ENCODE data around the gene TIMM10B.

Gene TIMM10B, protein sequence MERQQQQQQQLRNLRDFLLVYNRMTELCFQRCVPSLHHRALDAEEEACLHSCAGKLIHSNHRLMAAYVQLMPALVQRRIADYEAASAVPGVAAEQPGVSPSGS

DNA sequence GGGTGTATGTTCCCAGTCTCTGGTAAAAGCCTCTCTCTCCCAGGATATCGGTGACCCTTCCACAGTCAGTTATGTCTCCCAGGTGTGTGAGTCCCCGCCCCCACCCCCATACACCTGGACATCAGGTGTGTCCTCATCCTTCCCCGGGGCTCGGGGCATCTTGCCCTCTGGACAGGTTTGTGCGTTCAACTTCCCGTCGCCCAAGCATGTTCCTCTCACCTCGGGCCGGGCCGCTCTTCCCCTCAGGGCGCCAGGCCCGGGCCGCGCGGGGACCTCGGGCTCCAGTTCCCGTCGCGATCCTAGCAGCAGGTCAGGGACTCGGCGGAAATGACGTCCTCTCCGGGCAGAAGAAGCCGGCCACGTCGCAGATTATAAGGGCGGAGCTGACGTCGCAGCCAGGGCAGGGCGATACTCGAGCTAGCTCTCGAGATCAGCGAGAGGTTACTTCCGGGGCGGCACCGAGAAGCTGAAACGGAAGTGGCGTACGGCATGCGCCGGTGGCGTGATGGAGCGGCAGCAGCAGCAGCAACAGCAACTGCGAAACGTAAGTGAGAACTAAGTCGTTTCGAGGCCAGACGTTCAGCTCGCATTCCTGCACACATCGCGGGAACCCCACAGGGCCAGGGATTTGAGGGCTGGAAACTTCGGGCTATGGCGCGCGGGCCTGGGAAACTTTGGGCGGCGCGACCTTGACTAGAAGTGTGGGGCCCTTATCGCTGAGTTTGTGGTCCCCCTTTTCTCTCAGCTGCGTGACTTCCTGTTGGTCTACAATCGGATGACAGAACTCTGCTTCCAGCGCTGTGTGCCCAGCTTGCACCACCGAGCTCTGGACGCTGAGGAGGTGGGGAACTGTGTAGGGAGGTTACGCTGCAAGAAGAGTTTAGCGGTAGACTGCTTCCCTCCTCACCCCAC lies at the start of gene TIMM10B, which contains the start of gene ARFIP2:
Gene TIMM10B, plus strand, starts transcription at position 490 of the 912 bp plus-strand sequence. Its CDS starts 16 bp downstream, at position 506.
Gene ARFIP2, minus strand, starts transcription at position 320 of the 912 bp plus-strand sequence. CDS start 910 bp downstream, outside the sequence.
- Mint-ChIP-seq H3K4me3 (peak within 1 kb of the TSS; percentile 95), H3K27me3 (no peaks in the 10 kb centered on the region), H3K36me3 (ENCODE audit: low read depth) (peaks cover 38% of the 10 kb centered on the region), H3K9me3 (no peaks in the 10 kb centered on the region), H3K27ac (peak within 1 kb of the TSS; percentile 96), H3K4me1 (ENCODE audit: low read depth) (peaks cover 41% of the 10 kb centered on the region)

DNA sequence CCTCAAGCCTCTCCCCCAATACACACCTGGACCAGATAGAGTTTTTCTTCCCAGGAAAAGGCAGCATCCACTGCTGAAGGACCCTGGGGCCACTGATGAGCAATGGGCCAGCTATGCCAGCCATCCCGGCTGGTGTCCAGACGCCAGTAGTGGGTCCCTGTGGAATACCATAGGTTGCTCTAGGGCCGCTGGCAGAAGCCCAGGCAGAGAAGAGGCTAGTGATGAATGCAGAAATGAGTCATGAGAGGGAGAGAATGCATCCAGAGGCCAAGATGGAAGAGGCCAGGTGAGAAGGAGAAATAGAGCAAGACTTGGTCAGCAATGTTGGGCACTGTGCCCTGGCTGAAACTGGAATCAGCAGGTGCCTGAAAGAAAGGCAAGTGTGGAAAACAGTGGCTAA lies 49.4 kb upstream of the TIMM10B start:
- no peaks in the 10 kb centered on the region for H3K4me1 Mint-ChIP-seq (ENCODE audit: low read depth)
- H3K27ac Mint-ChIP-seq = no peak overlapping the region
- H3K9me3 Mint-ChIP-seq = no peaks in the 10 kb centered on the region
- H3K4me3 Mint-ChIP-seq = no peak overlapping the region
- no peaks in the 10 kb centered on the region for H3K36me3 Mint-ChIP-seq (ENCODE audit: low read depth)
- H3K27me3 Mint-ChIP-seq = no peaks in the 10 kb centered on the region

- Mint-ChIP-seq H3K27me3 (no peaks in the 10 kb centered on the region), H3K9me3 (no peaks in the 10 kb centered on the region), H3K27ac (no peak overlapping the region), H3K4me1 (ENCODE audit: low read depth) (no peaks in the 10 kb centered on the region), H3K36me3 (ENCODE audit: low read depth) (no peaks in the 10 kb centered on the region), H3K4me3 (no peak overlapping the region)
Measured at GRCh38 chr11:6433998-6434660, 47.2 kb upstream of the TIMM10B start.

- H3K27me3 Mint-ChIP-seq = no peaks in the 10 kb centered on the region
Measured at GRCh38 chr11:6437423-6437822, 43.9 kb upstream of the TIMM10B start.

DNA sequence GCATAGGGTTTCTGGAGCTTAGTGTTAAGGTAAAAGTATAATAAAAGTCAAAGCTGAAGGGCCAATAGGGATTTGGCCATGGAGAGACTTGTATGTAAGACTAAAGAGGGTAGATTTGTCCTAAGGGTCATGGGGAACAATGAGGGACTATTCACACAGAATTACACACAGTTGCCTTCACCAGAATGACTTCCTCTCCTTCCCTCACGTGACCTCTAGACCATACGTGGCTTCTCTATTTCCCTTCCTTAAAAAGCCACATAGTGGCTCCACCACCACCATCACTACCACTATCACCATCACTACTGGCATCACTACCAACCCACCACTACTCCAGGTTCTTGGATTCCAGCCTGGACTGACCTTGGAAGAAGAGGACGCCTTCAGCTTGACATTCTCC lies 43.3 kb upstream of the TIMM10B start:
- Mint-ChIP-seq H3K36me3 (ENCODE audit: low read depth) (no peaks in the 10 kb centered on the region), H3K4me3 (no peak overlapping the region), H3K9me3 (no peaks in the 10 kb centered on the region), H3K4me1 (ENCODE audit: low read depth) (no peaks in the 10 kb centered on the region), H3K27ac (no peak overlapping the region), H3K27me3 (no peaks in the 10 kb centered on the region)

More at GRCh38 chr11:6437423-6437822, 43.9 kb upstream of the TIMM10B start:
- no peak overlapping the region for H3K4me3 Mint-ChIP-seq
- H3K4me1 Mint-ChIP-seq (ENCODE audit: low read depth) = no peaks in the 10 kb centered on the region
- no peaks in the 10 kb centered on the region for H3K36me3 Mint-ChIP-seq (ENCODE audit: low read depth)
- no peaks in the 10 kb centered on the region for H3K9me3 Mint-ChIP-seq
- H3K27ac Mint-ChIP-seq = no peak overlapping the region

DNA sequence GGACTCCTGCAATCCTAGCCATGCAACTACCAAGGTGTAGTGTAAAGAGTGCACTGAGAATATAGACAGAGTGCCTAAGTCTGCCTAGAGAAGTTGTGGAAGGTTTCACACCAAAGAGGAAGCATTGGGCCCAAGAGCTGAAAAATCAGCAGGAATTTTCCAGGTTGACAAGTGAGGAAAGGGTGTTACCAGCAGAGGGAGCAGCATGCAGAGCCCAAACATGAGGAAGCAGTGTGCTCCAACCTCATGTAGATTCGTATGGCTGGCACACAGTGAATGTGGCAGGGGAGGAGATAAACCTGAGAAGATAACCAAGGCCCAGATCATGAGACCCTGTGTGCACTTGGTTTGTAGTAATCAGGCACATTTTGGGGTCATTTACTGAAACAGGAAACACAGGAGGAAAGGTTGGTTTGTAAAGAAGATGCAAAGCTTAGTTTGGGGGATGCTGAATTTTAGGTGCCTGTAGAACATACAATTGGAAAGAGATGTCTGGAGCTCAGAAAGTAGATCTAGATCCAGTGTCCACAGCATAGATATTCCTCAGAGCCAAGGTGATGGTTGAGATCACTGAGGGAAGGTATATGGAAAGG lies 42.2 kb upstream of the TIMM10B start:
- Mint-ChIP-seq H3K27me3 (no peaks in the 10 kb centered on the region), H3K36me3 (ENCODE audit: low read depth) (no peaks in the 10 kb centered on the region), H3K27ac (no peak overlapping the region), H3K4me1 (ENCODE audit: low read depth) (no peaks in the 10 kb centered on the region), H3K4me3 (no peak overlapping the region), H3K9me3 (no peaks in the 10 kb centered on the region)

- no peaks in the 10 kb centered on the region for H3K27me3 Mint-ChIP-seq
- no peaks in the 10 kb centered on the region for H3K36me3 Mint-ChIP-seq (ENCODE audit: low read depth)
- no peak within 1 kb of the TSS for H3K4me3 Mint-ChIP-seq
- no peaks in the 10 kb centered on the region for H3K9me3 Mint-ChIP-seq
- no peaks in the 10 kb centered on the region for H3K4me1 Mint-ChIP-seq (ENCODE audit: low read depth)
- H3K27ac Mint-ChIP-seq = no peak within 1 kb of the TSS
Measured at GRCh38 chr11:6440906-6441358, 40.4 kb upstream of the TIMM10B start, which contains the start of gene HPX. TSS of gene HPX (minus strand) at chr11:6440987. CDS start at chr11:6440963, 24 bp downstream.

- H3K4me1 Mint-ChIP-seq (ENCODE audit: low read depth) = no peaks in the 10 kb centered on the region
- H3K27ac Mint-ChIP-seq = no peak overlapping the region
- H3K36me3 Mint-ChIP-seq (ENCODE audit: low read depth) = no peaks in the 10 kb centered on the region
- no peaks in the 10 kb centered on the region for H3K27me3 Mint-ChIP-seq
- H3K9me3 Mint-ChIP-seq = no peaks in the 10 kb centered on the region
- H3K4me3 Mint-ChIP-seq = no peak overlapping the region
Measured at GRCh38 chr11:6442441-6442840, 38.9 kb upstream of the TIMM10B start.

- Mint-ChIP-seq H3K4me3 (no peak overlapping the region), H3K27me3 (no peaks in the 10 kb centered on the region), H3K27ac (no peak overlapping the region), H3K9me3 (no peaks in the 10 kb centered on the region), H3K4me1 (ENCODE audit: low read depth) (no peaks in the 10 kb centered on the region), H3K36me3 (ENCODE audit: low read depth) (no peaks in the 10 kb centered on the region)
Measured at GRCh38 chr11:6443269-6444003, 37.9 kb upstream of the TIMM10B start.

DNA sequence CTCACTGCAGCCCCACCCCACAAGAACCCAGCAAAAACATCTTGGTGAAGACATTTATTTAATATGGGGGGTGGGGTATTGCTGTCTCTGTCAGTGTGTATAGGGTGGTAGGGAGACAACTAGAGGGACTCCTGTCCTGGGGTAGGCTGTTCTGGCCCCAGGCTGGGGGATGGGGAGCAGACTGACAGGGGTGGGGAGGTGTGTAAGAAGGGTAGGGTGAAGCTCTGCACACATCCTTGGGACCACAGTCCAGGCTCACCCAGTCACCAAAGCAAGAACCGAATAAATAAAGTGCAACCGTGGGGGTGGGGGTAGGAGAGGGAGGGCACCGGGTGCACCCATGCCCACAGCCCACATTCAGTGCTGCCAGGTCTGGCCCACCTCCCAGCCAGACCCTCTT lies 32.7 kb upstream of the TIMM10B start:
- H3K4me1 Mint-ChIP-seq (ENCODE audit: low read depth) = no peaks in the 10 kb centered on the region
- no peaks in the 10 kb centered on the region for H3K36me3 Mint-ChIP-seq (ENCODE audit: low read depth)
- no peaks in the 10 kb centered on the region for H3K27me3 Mint-ChIP-seq
- H3K27ac Mint-ChIP-seq = no peak overlapping the region
- no peak overlapping the region for H3K4me3 Mint-ChIP-seq
- H3K9me3 Mint-ChIP-seq = no peaks in the 10 kb centered on the region

GRCh38 chr11:6452219-6452618 lies 29.1 kb upstream of the TIMM10B start:
- H3K27ac Mint-ChIP-seq = no peak overlapping the region

GRCh38 chr11:6453152-6453551 lies 28.1 kb upstream of the TIMM10B start:
- Mint-ChIP-seq H3K4me3 (no peak overlapping the region), H3K27ac (no peak overlapping the region), H3K4me1 (ENCODE audit: low read depth) (no peaks in the 10 kb centered on the region), H3K36me3 (ENCODE audit: low read depth) (peaks cover 8% of the 10 kb centered on the region), H3K9me3 (no peaks in the 10 kb centered on the region), H3K27me3 (no peaks in the 10 kb centered on the region)

More at GRCh38 chr11:6452219-6452618, 29.1 kb upstream of the TIMM10B start:
- Mint-ChIP-seq H3K36me3 (ENCODE audit: low read depth) (peaks cover 8% of the 10 kb centered on the region), H3K4me1 (ENCODE audit: low read depth) (no peaks in the 10 kb centered on the region), H3K27me3 (no peaks in the 10 kb centered on the region), H3K9me3 (no peaks in the 10 kb centered on the region), H3K4me3 (no peak overlapping the region)

- peaks cover 8% of the 10 kb centered on the region for H3K36me3 Mint-ChIP-seq (ENCODE audit: low read depth)
- H3K27ac Mint-ChIP-seq = no peak overlapping the region
Measured at GRCh38 chr11:6455070-6455469, 26.2 kb upstream of the TIMM10B start.

DNA sequence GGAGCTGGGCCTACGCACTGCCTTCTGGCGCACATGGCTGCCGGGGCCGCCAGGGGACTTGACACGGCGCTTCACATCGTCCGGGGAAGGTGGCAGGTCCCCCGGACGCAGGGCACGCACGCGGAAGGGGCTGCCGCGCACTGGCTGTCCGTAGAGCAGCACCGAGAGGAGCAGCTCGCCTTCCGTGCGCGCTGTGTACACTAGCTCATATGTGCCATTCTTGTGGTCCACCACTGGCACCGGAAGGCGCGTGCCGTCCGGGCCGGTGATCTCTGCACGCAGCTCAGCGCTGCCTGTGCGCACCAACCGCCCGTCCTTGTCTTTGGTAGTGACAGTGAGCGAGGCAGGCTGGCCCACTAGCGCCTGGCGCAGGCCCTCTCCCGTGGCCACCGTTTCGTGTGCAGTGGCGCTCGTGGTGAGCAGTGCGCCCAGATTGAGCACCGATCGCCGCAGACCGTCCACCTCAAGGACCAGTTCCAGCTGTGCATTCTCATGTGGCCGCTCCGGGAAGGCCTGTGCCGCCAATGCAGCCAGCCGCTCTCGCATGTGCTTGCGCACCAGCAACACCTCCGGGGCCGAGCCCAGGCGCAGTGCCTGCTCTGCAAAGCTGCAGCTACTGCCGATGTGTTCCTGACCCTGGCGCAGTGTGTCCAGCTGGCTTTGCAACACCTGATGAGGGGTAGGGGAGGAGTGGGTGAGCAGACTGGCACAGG lies 24.8 kb upstream of the TIMM10B start:
- H3K4me3 Mint-ChIP-seq = no peak overlapping the region
- peaks cover 8% of the 10 kb centered on the region for H3K36me3 Mint-ChIP-seq (ENCODE audit: low read depth)
- H3K27me3 Mint-ChIP-seq = no peaks in the 10 kb centered on the region
- H3K27ac Mint-ChIP-seq = no peak overlapping the region
- H3K9me3 Mint-ChIP-seq = no peaks in the 10 kb centered on the region
- no peaks in the 10 kb centered on the region for H3K4me1 Mint-ChIP-seq (ENCODE audit: low read depth)

More at GRCh38 chr11:6455070-6455469, 26.2 kb upstream of the TIMM10B start:
- H3K27me3 Mint-ChIP-seq = no peaks in the 10 kb centered on the region
- H3K4me3 Mint-ChIP-seq = no peak overlapping the region
- H3K9me3 Mint-ChIP-seq = no peaks in the 10 kb centered on the region
- H3K4me1 Mint-ChIP-seq (ENCODE audit: low read depth) = no peaks in the 10 kb centered on the region
